Prostate gland (tissue), 2 donors: ENCODE data around the gene APOO.

Experiments
- CTCF ChIP-seq, 4 experiments: fragments of 200-600 bp in 2 of 4; fragments of 450-650 bp in 2 of 4; sonication (generic) in 2 of 4; IDR thresholded peaks; 1 replicate in 3 of 4; 2 replicates in 1 of 4; pipeline ENCODE4 v1.5.1; 2016 to 2019; ENCODE audit warnings: antibody characterized with exemption in 4 of 4, mild to moderate bottlenecking in 2 of 4, moderate library complexity in 2 of 4
- POLR2A ChIP-seq: fragments of 450-650 bp; IDR thresholded peaks from one replicate; pipeline ENCODE4 v1.6.1; 2016; ENCODE audit warnings: antibody characterized with exemption, mild to moderate bottlenecking
- POLR2AphosphoS5 ChIP-seq: sonication (generic); formaldehyde crosslinking; IDR thresholded peaks from one replicate; pipeline ENCODE4 v1.6.1; 2017; ENCODE audit warnings: antibody characterized with exemption

- TF ChIP-seq POLR2A (no peak), CTCF (IDR thresholded peaks at IDR 0.05) (no peak), POLR2AphosphoS5 (no peak)
Measured at GRCh38 chrX:23840674-23841073, 67.1 kb downstream of the APOO start.
